K562 (cell line): ENCODE measurements around the gene POP5. TPM values are rescaled to one million over a fixed set of nuclear protein-coding genes. Genes with fewer than 3 reads are reported as not detected.
A peak's percentile ranks its signal among the peaks of the same experiment; 100 is the strongest.

Experiments used
- CBX5 ChIP-seq: IDR thresholded peaks from 2 replicates; pipeline ENCODE4 v1.6.1; 2014; ENCODE audit warnings: low read depth, borderline replicate concordance
- CXXC5 ChIP-seq: fragments of 250-450 bp; sonication (Bioruptor Pico); IDR thresholded peaks from 2 replicates; pipeline ENCODE4 v1.8.0; 2022; ENCODE audit warnings: inconsistent platforms, mild to moderate bottlenecking, moderate library complexity
- GATAD2A ChIP-seq: fragments of 450-650 bp; IDR thresholded peaks from 2 replicates; pipeline ENCODE4 v1.6.1; 2017
- HIVEP1 ChIP-seq: fragments of 250-450 bp; sonication (Bioruptor Pico); IDR thresholded peaks from 2 replicates; pipeline ENCODE4 v1.4.0; 2020; ENCODE audit warnings: mild to moderate bottlenecking
- HNRNPH1 ChIP-seq: fragments of 200-400 bp; formaldehyde crosslinking; optimal IDR thresholded peaks from 2 replicates; pipeline ENCODE3; 2017; ENCODE audit warnings: low read depth, mild to moderate bottlenecking, low read length, moderate library complexity
- JUNB ChIP-seq: fragments of 450-650 bp; formaldehyde crosslinking; conservative IDR thresholded peaks from 2 replicates; pipeline ENCODE4 v1.4.0; 2020; ENCODE audit warnings: mild to moderate bottlenecking
- KLF16 ChIP-seq: IDR thresholded peaks from 2 replicates; pipeline ENCODE4 v1.6.1; 2016; ENCODE audit warnings: antibody characterized with exemption
- NBN ChIP-seq: fragments of 450-650 bp; IDR thresholded peaks from 2 replicates; pipeline ENCODE4 v1.6.1; 2016; ENCODE audit warnings: low read depth, mild to moderate bottlenecking
- NFIC ChIP-seq: fragments of 450-650 bp; IDR thresholded peaks from 2 replicates; pipeline ENCODE4 v1.6.1; 2017; ENCODE audit warnings: mild to moderate bottlenecking, inconsistent platforms
- PHF8 ChIP-seq: fragments of 200-600 bp; sonication (generic); IDR thresholded peaks from 2 replicates; pipeline ENCODE4 v1.6.1; 2012; ENCODE audit warnings: mixed run types, mild to moderate bottlenecking, inconsistent platforms, low read length, moderate library complexity, borderline replicate concordance
- PRPF4 ChIP-seq: fragments of 200-400 bp; formaldehyde crosslinking; IDR thresholded peaks from one replicate; pipeline ENCODE4 v1.6.1; 2017; ENCODE audit warnings: low read length, low read depth, mild to moderate bottlenecking; ENCODE audit not compliant: insufficient read depth, poor library complexity, severe bottlenecking
- RAD51 ChIP-seq: fragments of 450-650 bp; IDR thresholded peaks from 2 replicates; pipeline ENCODE4 v1.7.1; 2016; ENCODE audit warnings: low read depth, mild to moderate bottlenecking, borderline replicate concordance
- SIN3A ChIP-seq, 2 experiments: fragments of 150-350 bp in 1 of 2; IDR thresholded peaks; 2 replicates each; pipeline ENCODE4 v1.6.1; 2011 to 2016; ENCODE audit warnings: borderline replicate concordance in 2 of 2, low read depth in 2 of 2, low read length in 2 of 2, mild to moderate bottlenecking in 2 of 2, moderate library complexity in 2 of 2; ENCODE audit not compliant: control insufficient read depth in 1 of 2
- TAL1 ChIP-seq: fragments of 450-650 bp; IDR thresholded peaks from 2 replicates; pipeline ENCODE4 v1.6.1; 2016; ENCODE audit warnings: mild to moderate bottlenecking
- TCF7 ChIP-seq: sonication (generic); IDR thresholded peaks from 2 replicates; pipeline ENCODE4 v1.6.1; 2016; ENCODE audit warnings: antibody characterized with exemption, borderline replicate concordance
- TSC22D4 ChIP-seq: fragments of 450-650 bp; IDR thresholded peaks from 2 replicates; pipeline ENCODE4 v1.6.1; 2016; ENCODE audit warnings: missing genetic modification characterization, missing biosample characterization, control low read depth
- YBX1 ChIP-seq: fragments of 450-650 bp; IDR thresholded peaks from 2 replicates; pipeline ENCODE4 v1.7.1; 2016; ENCODE audit warnings: mild to moderate bottlenecking
- ZBTB7A ChIP-seq: IDR thresholded peaks from 2 replicates; pipeline ENCODE4 v1.6.1; 2011; ENCODE audit warnings: low read depth, mild to moderate bottlenecking, low read length, moderate library complexity, borderline replicate concordance; ENCODE audit not compliant: control insufficient read depth
- ZKSCAN1 ChIP-seq: fragments of 150-350 bp; IDR thresholded peaks from 2 replicates; pipeline ENCODE4 v1.6.1; 2016; ENCODE audit warnings: low read depth, low read length
- ZNF143 ChIP-seq: sonication (generic); formaldehyde crosslinking; IDR thresholded peaks from 2 replicates; pipeline ENCODE4 v1.9.0; 2022; ENCODE audit warnings: mild to moderate bottlenecking, missing genetic modification reagents
- ZNF384 ChIP-seq: IDR thresholded peaks from 2 replicates; pipeline ENCODE4 v1.6.1; 2012; ENCODE audit warnings: low read depth, low read length, improper control_type of control experiment
- polyA plus RNA-seq, 8 experiments: library from polyadenylated mRNA; depleted of rRNA in 4 of 8; stranded (reverse) in 5 of 8; unstranded in 3 of 8; fragments of >200 nt; fragmentation: Nextera tagmentation in 2 of 8; fragmentation: Illumina TruSeq in 1 of 8; extraction: Ambion mirVana in 2 of 8; extraction: Trizol in 1 of 8; gene quantifications; 2 replicates each; pipeline versions ENCODE4 v1.2.1 to v1.2.3, GENCODE V29; 2011 to 2014; ENCODE audit warnings: inconsistent platforms in 1 of 8, missing spikeins in 1 of 8
- total RNA-seq, 7 experiments: library from RNA; depleted of rRNA in 6 of 7; stranded (reverse); fragments of >200 nt in 6 of 7; fragmentation: Illumina TruSeq in 2 of 7; extraction: Trizol in 2 of 7; gene quantifications; 2 replicates each; pipeline versions ENCODE4 v1.2.1 to v1.2.3, GENCODE V29; 2011 to 2021; ENCODE audit warnings: low replicate concordance in 1 of 7
- TF ChIP-seq, protein P1 (sequence below): fragments of 450-650 bp; IDR thresholded peaks from 2 replicates; pipeline ENCODE4 v1.6.1; 2017; ENCODE audit warnings: mild to moderate bottlenecking, moderate library complexity
- TF ChIP-seq, protein P2 (sequence below): fragments of 250-450 bp; sonication (Bioruptor Pico); IDR thresholded peaks from 2 replicates; pipeline ENCODE4 v1.8.0; 2021; ENCODE audit warnings: mild to moderate bottlenecking, moderate library complexity
- TF ChIP-seq, protein P3 (sequence below): fragments of 450-650 bp; formaldehyde crosslinking; IDR thresholded peaks from 2 replicates; pipeline ENCODE4 v1.4.0; 2022; ENCODE audit warnings: missing genetic modification characterization
- TF ChIP-seq, protein P4 (sequence below): fragments of 250-450 bp; sonication (Bioruptor Pico); IDR thresholded peaks from 2 replicates; pipeline ENCODE4 v1.8.0; 2021; ENCODE audit warnings: moderate library complexity, mild to moderate bottlenecking, inconsistent platforms

Gene POP5
- total and polyA plus RNA-seq, 9 of the 15 experiments (the other 6 are each of a cell fraction or from before 2014, with no cell fraction given), result 57.5 to 253 (median 73.8) TPM

DNA sequence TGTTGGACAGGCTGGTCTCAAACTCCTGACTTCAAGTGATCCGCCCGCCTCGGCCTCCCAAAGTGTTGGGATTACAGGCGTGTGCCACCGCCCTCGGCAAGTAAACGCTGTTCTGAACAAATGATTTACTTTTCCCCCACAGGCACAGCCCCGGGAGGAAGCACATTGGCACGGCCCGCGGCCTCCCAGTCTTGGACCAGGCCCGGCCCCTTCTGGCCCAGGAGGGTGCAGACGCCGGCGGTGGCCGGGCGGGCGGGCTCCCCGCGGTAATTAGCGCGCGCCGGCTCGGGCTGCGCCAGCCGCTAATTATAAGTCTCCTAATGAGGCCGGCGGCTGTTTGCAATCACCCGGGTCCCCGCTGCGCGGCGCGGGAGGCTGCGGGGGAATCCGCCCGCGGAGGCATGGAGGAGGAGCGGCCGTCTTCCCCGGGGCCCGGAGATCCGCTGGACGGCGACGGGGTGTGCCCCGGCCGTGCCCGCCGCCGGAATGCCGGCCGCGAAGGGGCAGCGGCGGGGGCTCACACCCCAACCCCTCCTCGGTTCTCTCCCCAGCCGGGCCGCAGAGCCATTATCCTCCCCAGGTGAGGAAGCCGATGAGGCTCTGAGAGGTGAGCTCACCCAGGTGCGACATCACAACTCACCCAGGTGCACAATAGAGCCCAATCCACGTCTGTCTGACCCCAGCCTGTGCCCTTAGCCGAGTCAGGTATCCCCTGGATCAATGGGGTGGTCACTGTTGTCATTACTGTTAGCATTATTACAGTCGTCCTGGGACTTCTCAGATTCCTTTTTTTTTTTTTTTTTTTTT, 3.3 kb upstream of the POP5 start (continued):
- no peak for TF ChIP-seq JUNB
- TF ChIP-seq RAD51, result no peak
- TF ChIP-seq ZNF384, result no peak
- TF ChIP-seq ZKSCAN1, result no peak
- TF ChIP-seq PHF8, result 0 out of 2 replicates have a peak, but pooled peaks have one; percentile 18
- TF ChIP-seq, protein P1, sequence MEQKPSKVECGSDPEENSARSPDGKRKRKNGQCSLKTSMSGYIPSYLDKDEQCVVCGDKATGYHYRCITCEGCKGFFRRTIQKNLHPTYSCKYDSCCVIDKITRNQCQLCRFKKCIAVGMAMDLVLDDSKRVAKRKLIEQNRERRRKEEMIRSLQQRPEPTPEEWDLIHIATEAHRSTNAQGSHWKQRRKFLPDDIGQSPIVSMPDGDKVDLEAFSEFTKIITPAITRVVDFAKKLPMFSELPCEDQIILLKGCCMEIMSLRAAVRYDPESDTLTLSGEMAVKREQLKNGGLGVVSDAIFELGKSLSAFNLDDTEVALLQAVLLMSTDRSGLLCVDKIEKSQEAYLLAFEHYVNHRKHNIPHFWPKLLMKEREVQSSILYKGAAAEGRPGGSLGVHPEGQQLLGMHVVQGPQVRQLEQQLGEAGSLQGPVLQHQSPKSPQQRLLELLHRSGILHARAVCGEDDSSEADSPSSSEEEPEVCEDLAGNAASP, result no peak
- TF ChIP-seq, protein P2, sequence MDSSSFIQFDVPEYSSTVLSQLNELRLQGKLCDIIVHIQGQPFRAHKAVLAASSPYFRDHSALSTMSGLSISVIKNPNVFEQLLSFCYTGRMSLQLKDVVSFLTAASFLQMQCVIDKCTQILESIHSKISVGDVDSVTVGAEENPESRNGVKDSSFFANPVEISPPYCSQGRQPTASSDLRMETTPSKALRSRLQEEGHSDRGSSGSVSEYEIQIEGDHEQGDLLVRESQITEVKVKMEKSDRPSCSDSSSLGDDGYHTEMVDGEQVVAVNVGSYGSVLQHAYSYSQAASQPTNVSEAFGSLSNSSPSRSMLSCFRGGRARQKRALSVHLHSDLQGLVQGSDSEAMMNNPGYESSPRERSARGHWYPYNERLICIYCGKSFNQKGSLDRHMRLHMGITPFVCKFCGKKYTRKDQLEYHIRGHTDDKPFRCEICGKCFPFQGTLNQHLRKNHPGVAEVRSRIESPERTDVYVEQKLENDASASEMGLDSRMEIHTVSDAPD (CRISPR knock-in tag), result no peak
- TF ChIP-seq NBN, result no peak
- TF ChIP-seq CXXC5 (CRISPR knock-in tag), result peak; percentile 86
- no peak for TF ChIP-seq TCF7
- TF ChIP-seq CBX5, result no peak
- no peak for TF ChIP-seq HNRNPH1
- no peak for TF ChIP-seq SIN3A (IDR thresholded peaks at IDR 0.05; ENCODE audit: borderline replicate concordance in 2 of 2, control insufficient read depth in 1 of 2, low read depth in 2 of 2, low read length in 2 of 2)
- TF ChIP-seq NFIC, result no peak
- TF ChIP-seq TAL1, result no peak
- TF ChIP-seq YBX1, result no peak
- TF ChIP-seq, protein P3, sequence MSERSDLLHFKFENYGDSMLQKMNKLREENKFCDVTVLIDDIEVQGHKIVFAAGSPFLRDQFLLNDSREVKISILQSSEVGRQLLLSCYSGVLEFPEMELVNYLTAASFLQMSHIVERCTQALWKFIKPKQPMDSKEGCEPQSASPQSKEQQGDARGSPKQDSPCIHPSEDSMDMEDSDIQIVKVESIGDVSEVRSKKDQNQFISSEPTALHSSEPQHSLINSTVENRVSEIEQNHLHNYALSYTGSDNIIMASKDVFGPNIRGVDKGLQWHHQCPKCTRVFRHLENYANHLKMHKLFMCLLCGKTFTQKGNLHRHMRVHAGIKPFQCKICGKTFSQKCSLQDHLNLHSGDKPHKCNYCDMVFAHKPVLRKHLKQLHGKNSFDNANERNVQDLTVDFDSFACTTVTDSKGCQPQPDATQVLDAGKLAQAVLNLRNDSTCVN (CRISPR knock-in tag), result no peak
- peak; percentile 52; the same call in 1 of the 2 replicates for TF ChIP-seq ZBTB7A
- no peak for TF ChIP-seq KLF16
- TF ChIP-seq ZNF143 (CRISPR knock-in tag), result no peak
- TF ChIP-seq, protein P4, sequence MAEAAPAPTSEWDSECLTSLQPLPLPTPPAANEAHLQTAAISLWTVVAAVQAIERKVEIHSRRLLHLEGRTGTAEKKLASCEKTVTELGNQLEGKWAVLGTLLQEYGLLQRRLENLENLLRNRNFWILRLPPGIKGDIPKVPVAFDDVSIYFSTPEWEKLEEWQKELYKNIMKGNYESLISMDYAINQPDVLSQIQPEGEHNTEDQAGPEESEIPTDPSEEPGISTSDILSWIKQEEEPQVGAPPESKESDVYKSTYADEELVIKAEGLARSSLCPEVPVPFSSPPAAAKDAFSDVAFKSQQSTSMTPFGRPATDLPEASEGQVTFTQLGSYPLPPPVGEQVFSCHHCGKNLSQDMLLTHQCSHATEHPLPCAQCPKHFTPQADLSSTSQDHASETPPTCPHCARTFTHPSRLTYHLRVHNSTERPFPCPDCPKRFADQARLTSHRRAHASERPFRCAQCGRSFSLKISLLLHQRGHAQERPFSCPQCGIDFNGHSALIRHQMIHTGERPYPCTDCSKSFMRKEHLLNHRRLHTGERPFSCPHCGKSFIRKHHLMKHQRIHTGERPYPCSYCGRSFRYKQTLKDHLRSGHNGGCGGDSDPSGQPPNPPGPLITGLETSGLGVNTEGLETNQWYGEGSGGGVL (CRISPR knock-in tag), result no peak
- no peak for TF ChIP-seq PRPF4
- TF ChIP-seq GATAD2A, result no peak
- no peak for TF ChIP-seq HIVEP1
- TF ChIP-seq TSC22D4 (tag), result no peak
